Activated naive CD8-positive, alpha-beta T cell treated with anti-CD3 and anti-CD28 coated beads for 36 hours (primary cell): ENCODE results near the gene FANCC. TPM values are rescaled to one million over a fixed set of nuclear protein-coding genes. Genes with fewer than 3 reads are reported as not detected.

Experiments used
- DNase-seq: peaks from one replicate; pipeline ENCODE4 v3.0.0; 2021
- H3K27ac Mint-ChIP-seq: one replicate; pipeline ENCODE4 v1.8.0; 2022; ENCODE audit warnings: mild to moderate bottlenecking, moderate library complexity, mixed read lengths
- H3K27me3 Mint-ChIP-seq: one replicate; pipeline ENCODE4 v1.8.0; 2022; ENCODE audit warnings: mild to moderate bottlenecking, mixed read lengths
- H3K36me3 Mint-ChIP-seq: one replicate; pipeline ENCODE4 v1.8.0; 2021; ENCODE audit warnings: mild to moderate bottlenecking, mixed read lengths
- H3K4me1 Mint-ChIP-seq: one replicate; pipeline ENCODE4 v1.8.0; 2021; ENCODE audit warnings: mixed read lengths
- H3K4me3 Mint-ChIP-seq: one replicate; pipeline ENCODE4 v1.8.0; 2022; ENCODE audit warnings: mild to moderate bottlenecking, moderate library complexity, mixed read lengths
- H3K9me3 Mint-ChIP-seq: one replicate; pipeline ENCODE4 v1.8.0; 2022; ENCODE audit warnings: mixed read lengths
- total RNA-seq, 2 experiments: library from RNA; stranded (reverse); gene quantifications; one replicate each; pipeline ENCODE4 v1.2.3, GENCODE V29; 2021

Gene FANCC
- total RNA-seq, 2 experiments from 2014 or later = 16.0 to 16.5 TPM

GRCh38 chr9:95067057-95067456 lies 250.5 kb downstream of the FANCC start:
- Mint-ChIP-seq H3K4me1 (no peaks in the 10 kb centered on the region), H3K9me3 (no peaks in the 10 kb centered on the region), H3K36me3 (peaks cover 4% of the 10 kb centered on the region), H3K27ac (no peak overlapping the region), H3K27me3 (no peaks in the 10 kb centered on the region), H3K4me3 (no peak overlapping the region)
- DNase-seq = no peak

GRCh38 chr9:95065224-95065623 lies 252.3 kb downstream of the FANCC start:
- no peak overlapping the region for H3K27ac Mint-ChIP-seq
- no peaks in the 10 kb centered on the region for H3K4me1 Mint-ChIP-seq
- H3K4me3 Mint-ChIP-seq = no peak overlapping the region
- H3K36me3 Mint-ChIP-seq = peaks cover 6% of the 10 kb centered on the region
- no peaks in the 10 kb centered on the region for H3K27me3 Mint-ChIP-seq
- no peak for DNase-seq
- H3K9me3 Mint-ChIP-seq = no peaks in the 10 kb centered on the region

GRCh38 chr9:95063300-95063699 lies 254.2 kb downstream of the FANCC start:
- no peak for DNase-seq
- no peak overlapping the region for H3K27ac Mint-ChIP-seq
- no peak overlapping the region for H3K4me3 Mint-ChIP-seq
- no peaks in the 10 kb centered on the region for H3K9me3 Mint-ChIP-seq
- H3K4me1 Mint-ChIP-seq = no peaks in the 10 kb centered on the region
- H3K27me3 Mint-ChIP-seq = no peaks in the 10 kb centered on the region
- peaks cover 6% of the 10 kb centered on the region for H3K36me3 Mint-ChIP-seq

- Mint-ChIP-seq H3K4me3 (no peak overlapping the region), H3K27ac (no peak overlapping the region), H3K27me3 (no peaks in the 10 kb centered on the region), H3K36me3 (peaks cover 6% of the 10 kb centered on the region), H3K4me1 (no peaks in the 10 kb centered on the region), H3K9me3 (no peaks in the 10 kb centered on the region)
- no peak for DNase-seq
Observed at GRCh38 chr9:95062596-95063065, 254.9 kb downstream of the FANCC start.

GRCh38 chr9:95061916-95062595 lies 255.5 kb downstream of the FANCC start:
- DNase-seq = no peak
- H3K27me3 Mint-ChIP-seq = no peaks in the 10 kb centered on the region
- H3K36me3 Mint-ChIP-seq = peaks cover 6% of the 10 kb centered on the region
- H3K4me3 Mint-ChIP-seq = no peak overlapping the region
- H3K27ac Mint-ChIP-seq = no peak overlapping the region
- H3K4me1 Mint-ChIP-seq = no peaks in the 10 kb centered on the region
- no peaks in the 10 kb centered on the region for H3K9me3 Mint-ChIP-seq

GRCh38 chr9:95060916-95061315 lies 256.6 kb downstream of the FANCC start:
- H3K4me3 Mint-ChIP-seq = no peak overlapping the region

GRCh38 chr9:95060234-95060633 lies 257.3 kb downstream of the FANCC start:
- H3K4me1 Mint-ChIP-seq = no peaks in the 10 kb centered on the region
- H3K9me3 Mint-ChIP-seq = no peaks in the 10 kb centered on the region
- H3K36me3 Mint-ChIP-seq = peaks cover 6% of the 10 kb centered on the region
- H3K27me3 Mint-ChIP-seq = no peaks in the 10 kb centered on the region
- H3K4me3 Mint-ChIP-seq = no peak overlapping the region
- no peak overlapping the region for H3K27ac Mint-ChIP-seq
- DNase-seq = no peak

More at GRCh38 chr9:95060916-95061315, 256.6 kb downstream of the FANCC start:
- Mint-ChIP-seq H3K27me3 (no peaks in the 10 kb centered on the region), H3K36me3 (peaks cover 6% of the 10 kb centered on the region), H3K27ac (no peak overlapping the region), H3K4me1 (no peaks in the 10 kb centered on the region), H3K9me3 (no peaks in the 10 kb centered on the region)
- DNase-seq = no peak

GRCh38 chr9:95058795-95059386 lies 258.6 kb downstream of the FANCC start:
- no peaks in the 10 kb centered on the region for H3K27me3 Mint-ChIP-seq
- no peaks in the 10 kb centered on the region for H3K9me3 Mint-ChIP-seq
- no peak for DNase-seq
- H3K27ac Mint-ChIP-seq = no peak overlapping the region
- peaks cover 6% of the 10 kb centered on the region for H3K36me3 Mint-ChIP-seq
- H3K4me3 Mint-ChIP-seq = no peak overlapping the region
- no peaks in the 10 kb centered on the region for H3K4me1 Mint-ChIP-seq

GRCh38 chr9:95058121-95058785 lies 259.3 kb downstream of the FANCC start:
- no peaks in the 10 kb centered on the region for H3K27me3 Mint-ChIP-seq

GRCh38 chr9:95057101-95057500 lies 260.4 kb downstream of the FANCC start:
- DNase-seq = no peak
- peaks cover 3% of the 10 kb centered on the region for H3K27me3 Mint-ChIP-seq
- H3K9me3 Mint-ChIP-seq = no peaks in the 10 kb centered on the region
- H3K27ac Mint-ChIP-seq = no peak overlapping the region
- H3K36me3 Mint-ChIP-seq = peaks cover 5% of the 10 kb centered on the region
- no peaks in the 10 kb centered on the region for H3K4me1 Mint-ChIP-seq
- H3K4me3 Mint-ChIP-seq = no peak overlapping the region

More at GRCh38 chr9:95058121-95058785, 259.3 kb downstream of the FANCC start:
- H3K4me1 Mint-ChIP-seq = no peaks in the 10 kb centered on the region
- peaks cover 3% of the 10 kb centered on the region for H3K36me3 Mint-ChIP-seq
- no peak overlapping the region for H3K27ac Mint-ChIP-seq
- no peaks in the 10 kb centered on the region for H3K9me3 Mint-ChIP-seq
- H3K4me3 Mint-ChIP-seq = no peak overlapping the region
- no peak for DNase-seq

GRCh38 chr9:95055851-95056551 lies 261.5 kb downstream of the FANCC start:
- no peak for DNase-seq
- H3K36me3 Mint-ChIP-seq = peaks cover 5% of the 10 kb centered on the region
- H3K4me3 Mint-ChIP-seq = no peak overlapping the region
- no peak overlapping the region for H3K27ac Mint-ChIP-seq
- H3K27me3 Mint-ChIP-seq = peaks cover 6% of the 10 kb centered on the region
- H3K9me3 Mint-ChIP-seq = no peaks in the 10 kb centered on the region
- no peaks in the 10 kb centered on the region for H3K4me1 Mint-ChIP-seq

GRCh38 chr9:95055334-95055850 lies 262.1 kb downstream of the FANCC start:
- Mint-ChIP-seq H3K27me3 (peaks cover 12% of the 10 kb centered on the region), H3K4me1 (no peaks in the 10 kb centered on the region), H3K9me3 (no peaks in the 10 kb centered on the region), H3K27ac (no peak overlapping the region), H3K36me3 (peaks cover 2% of the 10 kb centered on the region), H3K4me3 (no peak overlapping the region)
- no peak for DNase-seq

GRCh38 chr9:95053611-95054570 lies 263.6 kb downstream of the FANCC start:
- peaks cover 2% of the 10 kb centered on the region for H3K4me1 Mint-ChIP-seq
- no peak overlapping the region for H3K4me3 Mint-ChIP-seq
- peaks cover 2% of the 10 kb centered on the region for H3K36me3 Mint-ChIP-seq

GRCh38 chr9:95049761-95050160 lies 267.7 kb downstream of the FANCC start:
- Mint-ChIP-seq H3K27ac (no peak overlapping the region), H3K4me1 (peaks cover 7% of the 10 kb centered on the region), H3K27me3 (peaks cover 42% of the 10 kb centered on the region), H3K9me3 (no peaks in the 10 kb centered on the region), H3K4me3 (no peak overlapping the region), H3K36me3 (peaks cover 2% of the 10 kb centered on the region)
- no peak for DNase-seq

More at GRCh38 chr9:95053611-95054570, 263.6 kb downstream of the FANCC start:
- no peak for DNase-seq
- H3K27me3 Mint-ChIP-seq = peaks cover 26% of the 10 kb centered on the region
- no peak overlapping the region for H3K27ac Mint-ChIP-seq
- no peaks in the 10 kb centered on the region for H3K9me3 Mint-ChIP-seq
